ENCODE data around the gene MARK2.

MARK2 gene

GRCh38 chr11:63829823-63830489 lies 9.0 kb upstream of the MARK2 start:
- no peak for DNase-seq (ENCODE audit: low read depth)

GRCh38 chr11:63831326-63831725 lies 7.6 kb upstream of the MARK2 start:
- no peak for DNase-seq (ENCODE audit: low read depth)

GRCh38 chr11:63832336-63832735 lies 6.6 kb upstream of the MARK2 start:
- DNase-seq (ENCODE audit: low read depth) = no peak

- DNase-seq (ENCODE audit: low read depth) = no peak
These were observed 5.9 kb upstream of the MARK2 start for GRCh38 chr11:63833048-63833447.

DNA sequence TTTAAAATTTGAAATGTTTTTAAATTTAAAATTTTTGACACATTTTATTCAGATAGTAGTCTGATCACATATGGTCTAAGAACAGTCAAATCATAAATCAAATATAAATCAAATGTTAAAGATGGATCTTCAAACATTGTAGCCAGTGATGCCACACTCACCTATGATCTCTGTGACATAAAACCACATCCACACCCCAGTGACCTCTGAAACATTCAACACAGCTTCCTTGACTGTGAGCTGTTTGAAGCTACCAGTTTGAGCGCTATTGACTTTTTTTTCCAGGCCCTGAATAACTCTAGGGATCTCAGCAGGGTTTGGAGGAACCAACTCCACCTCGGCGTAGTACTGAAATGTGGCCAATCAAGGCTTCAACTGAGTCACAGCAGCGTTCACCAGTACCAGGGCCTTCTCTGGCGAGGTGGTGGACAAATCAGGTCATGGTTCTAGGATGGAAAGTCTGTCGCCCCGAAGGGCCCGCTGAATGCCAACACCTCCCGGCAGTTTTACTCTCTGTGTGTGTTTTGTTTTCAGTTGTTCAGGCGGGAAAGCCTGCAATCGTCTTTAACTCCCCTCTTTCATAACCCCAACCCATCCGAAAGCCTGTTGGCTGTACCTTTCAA lies 4.3 kb upstream of the MARK2 start:
- DNase-seq (ENCODE audit: low read depth) = no peak

- DNase-seq (ENCODE audit: low read depth) = no peak
These were observed 3.8 kb upstream of the MARK2 start for GRCh38 chr11:63835158-63835545.

DNA sequence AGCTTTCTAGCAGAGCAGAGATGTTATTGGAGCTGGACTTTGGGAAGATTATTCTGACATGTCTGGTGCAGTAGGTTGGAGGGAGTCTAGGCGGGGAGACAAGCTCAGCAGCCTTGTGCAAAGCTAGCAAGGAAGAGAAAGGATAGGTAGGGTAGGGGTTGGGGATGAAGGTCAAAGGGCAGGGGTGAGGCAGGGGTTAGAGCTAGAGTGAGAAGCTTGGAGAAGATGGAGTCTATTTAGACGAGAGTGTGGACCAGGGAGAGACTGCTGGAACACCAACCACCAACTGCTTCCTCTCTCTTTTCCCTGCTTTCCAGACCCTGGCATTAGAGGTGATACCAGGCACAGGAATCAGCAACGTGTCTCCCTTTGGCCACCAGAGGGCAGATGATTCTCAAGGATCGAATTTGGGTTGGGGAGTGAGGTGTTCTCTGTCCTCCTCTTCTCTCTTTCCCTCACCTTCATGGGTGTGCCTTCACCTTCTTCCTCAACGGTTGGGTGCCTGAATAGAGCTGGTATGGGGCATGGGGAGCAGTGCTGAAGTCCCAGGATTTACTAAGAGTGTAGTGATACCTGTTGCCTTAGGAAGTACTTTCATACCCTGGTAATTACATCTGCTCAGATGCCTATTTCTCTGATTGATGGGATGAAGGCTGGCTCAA lies 1.8 kb upstream of the MARK2 start:
- DNase-seq (ENCODE audit: low read depth) = no peak

GRCh38 chr11:63837739-63838138 lies 1.2 kb upstream of the MARK2 start:
- DNase-seq (ENCODE audit: low read depth) = no peak

DNA sequence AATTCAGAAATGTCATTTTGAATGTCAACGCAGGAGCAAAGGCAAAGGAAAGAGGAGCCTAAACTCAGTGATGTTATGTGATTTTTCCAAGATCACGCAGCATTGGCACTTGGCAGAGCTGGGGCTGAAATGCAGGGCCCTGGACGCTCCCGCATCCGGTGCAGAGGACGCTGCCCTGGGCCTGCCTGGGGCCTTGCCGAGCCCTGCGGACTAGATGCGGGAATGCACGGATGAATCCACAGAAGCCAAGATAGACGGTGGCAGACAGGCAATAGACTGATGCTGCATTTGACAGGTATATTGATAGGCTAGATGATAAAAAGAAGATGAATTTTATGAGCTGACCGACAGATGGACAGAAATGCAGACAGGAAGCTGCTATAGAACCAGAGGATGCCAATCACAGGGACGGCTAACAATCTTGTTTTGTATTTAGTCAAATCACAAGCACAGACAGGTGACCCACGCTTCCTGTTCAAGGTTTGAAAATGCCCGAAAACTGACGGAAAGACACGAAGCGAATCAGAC lies 696 bp upstream of the MARK2 start:
- DNase-seq (ENCODE audit: low read depth) = no peak

DNA sequence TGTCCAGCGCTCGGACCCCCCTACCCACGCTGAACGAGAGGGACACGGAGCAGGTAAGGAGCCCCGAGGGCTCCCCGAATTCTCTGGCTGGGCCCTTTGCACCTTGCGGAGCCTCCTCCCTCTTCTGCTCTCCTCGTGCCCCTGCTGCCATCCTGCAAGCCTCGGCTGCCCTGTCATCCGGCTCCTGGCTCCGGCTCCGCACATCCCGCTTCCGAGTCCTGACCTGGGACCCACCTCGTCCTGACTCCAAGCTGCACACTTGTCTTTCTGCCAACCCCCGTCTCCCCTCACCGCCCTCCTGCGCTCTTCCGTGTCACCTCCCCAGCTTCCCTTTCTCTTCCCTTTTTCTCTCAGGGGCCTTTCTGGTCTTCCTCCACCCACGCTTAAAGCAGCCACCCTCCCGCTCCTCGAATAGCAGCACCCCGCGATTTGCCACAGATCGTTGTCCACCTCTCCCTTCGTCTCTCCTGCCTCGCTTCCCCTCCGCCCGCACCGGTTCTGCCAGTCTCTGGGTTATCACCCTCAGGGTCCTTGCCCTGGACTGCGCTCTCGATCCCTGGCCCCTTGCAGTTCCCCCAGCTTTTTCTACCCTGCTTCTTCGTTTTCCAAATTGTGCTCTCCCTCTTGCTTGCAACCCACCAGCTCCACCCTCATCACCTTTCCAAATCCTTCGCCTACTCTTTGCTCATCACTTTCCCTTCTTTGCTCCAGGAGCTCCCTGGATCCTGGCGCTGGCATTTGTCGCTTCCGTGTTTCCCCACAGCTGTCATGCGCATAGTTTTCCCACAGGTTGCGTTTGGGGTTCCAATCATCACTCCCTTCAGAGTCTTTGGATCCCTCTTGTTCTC lies 822 bp downstream of the MARK2 start:
- no peak for DNase-seq (ENCODE audit: low read depth)

DNA sequence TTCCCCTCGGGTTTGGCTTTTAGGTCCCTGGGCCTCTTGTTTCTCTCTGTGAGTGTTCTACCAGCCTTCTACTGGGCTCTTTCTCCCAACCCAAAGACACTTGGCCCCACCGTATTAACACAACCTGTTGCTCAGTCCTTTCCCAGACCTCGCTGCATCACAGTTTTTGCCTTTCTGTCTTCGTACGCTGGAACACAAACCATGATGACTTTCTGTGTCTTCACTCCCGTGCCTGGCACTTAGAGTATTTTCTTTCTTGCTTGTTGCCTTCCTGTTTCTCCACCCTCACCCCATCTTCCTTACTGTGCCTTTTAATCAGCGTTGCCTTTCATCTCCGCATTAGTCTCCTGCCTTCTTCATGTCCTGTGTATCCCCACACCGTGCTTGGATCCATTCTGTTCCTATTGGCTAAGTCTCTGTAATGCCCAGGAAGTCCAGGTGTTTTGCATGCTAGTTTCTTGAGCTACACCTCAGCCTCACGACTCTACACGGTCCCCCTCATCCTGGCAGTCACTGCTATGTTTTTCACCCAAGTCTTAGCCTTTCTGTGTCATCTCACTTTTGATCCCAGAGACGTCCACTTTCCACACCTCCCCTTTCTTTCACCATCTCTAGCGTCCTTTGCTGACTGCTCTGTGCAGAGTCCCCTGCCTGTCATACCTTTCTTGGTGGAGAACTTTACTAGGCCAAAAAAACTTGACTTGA lies 1.6 kb downstream of the MARK2 start:
- no peak for DNase-seq (ENCODE audit: low read depth)

DNA sequence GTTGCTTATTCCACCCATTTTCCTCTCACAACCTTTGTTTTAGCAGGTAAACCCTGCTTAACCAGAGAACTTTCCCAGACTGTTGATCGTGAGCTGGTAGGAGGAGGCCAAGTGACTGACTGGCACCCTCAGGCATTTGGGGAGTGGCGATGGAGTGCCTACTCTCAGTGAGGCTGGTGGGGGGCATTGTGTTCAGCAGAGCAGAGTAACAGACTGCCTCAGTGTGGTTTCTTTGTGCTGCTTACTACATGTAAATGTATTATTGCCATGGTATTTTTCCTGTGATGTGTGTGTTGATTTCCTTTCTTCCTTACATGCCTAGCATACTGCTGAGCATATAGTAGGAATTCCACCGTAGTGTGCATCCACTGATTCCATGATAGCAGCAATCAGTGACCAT lies 2.6 kb downstream of the MARK2 start:
- no peak for DNase-seq (ENCODE audit: low read depth)

- DNase-seq (ENCODE audit: low read depth) = no peak
These were observed 4.1 kb downstream of the MARK2 start for GRCh38 chr11:63843041-63843440.

- DNase-seq (ENCODE audit: low read depth) = no peak
These were observed 5.9 kb downstream of the MARK2 start for GRCh38 chr11:63844836-63845235.

DNA sequence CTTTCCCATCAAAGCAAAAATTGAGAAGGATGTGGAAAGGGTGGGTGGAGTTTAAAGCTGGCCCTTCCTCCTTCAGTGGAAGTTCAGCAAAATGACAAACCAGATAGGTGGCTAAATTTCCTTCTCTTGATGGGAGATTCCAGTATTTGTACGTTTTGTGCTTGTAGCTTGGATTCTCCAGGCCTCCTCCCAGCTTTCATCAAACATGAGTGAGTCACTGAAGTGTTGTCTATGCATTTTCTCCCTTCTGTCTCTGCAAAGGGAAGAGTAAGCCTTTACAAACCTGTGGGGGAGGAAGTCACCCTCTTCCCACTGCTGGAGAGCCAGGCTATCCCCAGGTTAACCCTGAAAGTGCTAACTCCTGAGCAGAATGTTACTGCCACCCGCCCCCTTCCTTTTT lies 6.4 kb downstream of the MARK2 start:
- no peak for DNase-seq (ENCODE audit: low read depth)

GRCh38 chr11:63845911-63846310 lies 7.0 kb downstream of the MARK2 start:
- no peak for DNase-seq (ENCODE audit: low read depth)

- DNase-seq (ENCODE audit: low read depth) = no peak
These were observed 8.0 kb downstream of the MARK2 start for GRCh38 chr11:63846897-63847296.

- DNase-seq (ENCODE audit: low read depth) = no peak
These were observed 8.5 kb downstream of the MARK2 start for GRCh38 chr11:63847363-63847762.

DNA sequence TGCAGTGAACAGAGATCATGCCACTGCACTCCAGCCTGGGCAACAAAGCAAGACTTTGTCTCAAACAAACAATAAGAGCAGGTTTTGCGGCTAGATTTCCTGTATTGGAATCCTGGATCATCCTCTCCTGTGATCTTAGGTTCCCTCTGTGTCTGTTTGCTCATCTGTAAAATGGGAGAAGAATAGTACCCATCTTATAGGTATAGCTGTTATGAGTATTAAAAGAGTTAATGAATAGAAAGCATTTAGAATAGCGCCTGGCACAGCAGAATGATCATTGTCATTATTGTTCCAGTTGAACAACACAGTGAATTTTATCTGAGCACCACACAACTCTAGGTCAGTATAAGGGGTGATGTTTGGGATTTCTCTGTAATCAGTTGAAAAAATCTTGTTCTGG lies 10.8 kb downstream of the MARK2 start:
- no peak for DNase-seq (ENCODE audit: low read depth)

DNA sequence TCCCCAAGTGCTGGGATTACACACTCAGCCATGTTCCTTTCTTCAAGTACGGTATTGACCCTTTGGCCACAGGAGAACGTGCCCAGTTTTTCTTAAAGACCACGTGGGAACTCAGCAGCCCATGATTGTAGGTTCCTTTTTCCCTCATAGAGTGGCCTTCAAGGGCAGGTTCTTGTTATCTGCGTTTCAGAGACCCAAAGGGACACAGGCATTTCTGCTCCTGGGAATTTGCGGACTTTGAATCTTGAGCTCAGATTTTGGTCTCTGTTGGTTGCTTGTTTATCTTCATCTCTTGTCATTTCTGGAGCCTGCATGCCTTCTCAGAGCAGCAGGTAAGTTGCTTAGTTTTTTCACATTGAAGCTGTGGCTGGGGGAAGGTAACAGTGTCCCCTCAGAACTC lies 12.0 kb downstream of the MARK2 start:
- no peak for DNase-seq (ENCODE audit: low read depth)

DNA sequence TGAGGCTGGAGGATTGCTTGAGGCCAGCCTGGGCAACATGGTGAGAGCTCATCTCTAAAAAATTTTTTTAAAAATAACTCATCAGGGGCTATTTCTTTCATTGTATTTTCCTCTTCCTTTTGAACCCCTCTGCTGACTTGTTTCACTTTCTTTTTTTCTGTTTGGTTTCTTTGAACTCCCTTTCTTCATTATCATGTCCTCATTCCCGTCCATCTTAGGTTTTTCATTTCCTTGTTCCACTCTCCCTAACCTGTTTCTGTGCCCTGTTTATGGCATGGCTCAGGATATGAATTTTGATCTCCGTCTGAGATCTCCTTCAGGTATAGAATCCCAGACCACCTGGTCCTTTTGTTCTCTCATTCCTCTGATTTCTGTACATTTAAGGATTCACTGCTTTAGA lies 12.5 kb downstream of the MARK2 start:
- no peak for DNase-seq (ENCODE audit: low read depth)

DNA sequence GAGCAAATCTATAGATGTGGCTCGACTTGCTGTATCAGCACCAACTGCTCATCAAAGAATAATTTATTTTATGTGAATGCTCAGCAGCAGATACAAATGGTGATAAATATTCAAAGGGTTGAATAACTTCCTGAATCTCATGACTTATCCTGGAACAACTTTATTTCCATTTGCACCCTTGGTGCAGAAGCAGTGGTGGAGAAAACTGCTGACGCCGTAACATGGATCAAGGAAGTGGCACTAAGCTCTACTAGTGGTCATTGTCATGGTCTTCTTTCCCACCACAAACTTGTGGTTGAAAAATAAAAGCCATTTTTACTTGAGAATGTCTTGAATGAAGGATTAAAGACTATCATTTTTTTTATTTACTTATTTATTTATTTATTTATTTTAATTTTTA lies 14.6 kb downstream of the MARK2 start:
- no peak for DNase-seq (ENCODE audit: low read depth)
